Endodermal cell (in vitro differentiated cells): Measurements from ENCODE around the gene MEPE. TPM values are rescaled to one million over a fixed set of nuclear protein-coding genes. Genes with fewer than 3 reads are reported as not detected.

ENCODE experiments used
- DNase-seq: peaks from one replicate; pipeline ENCODE4 v3.0.0-alpha.2; 2017
- H3K27ac ChIP-seq: 2 replicates; pipeline ENCODE4 v1.5.1; 2013; ENCODE audit warnings: mild to moderate bottlenecking, low read depth, low read length, moderate library complexity
- H3K27me3 ChIP-seq: 2 replicates; pipeline ENCODE4 v1.6.1; 2013; ENCODE audit warnings: mild to moderate bottlenecking, low read length, moderate library complexity; ENCODE audit not compliant: insufficient read depth, control insufficient read depth, poor library complexity, severe bottlenecking
- H3K36me3 ChIP-seq: 2 replicates; pipeline ENCODE4 v1.7.0; 2013; ENCODE audit warnings: mild to moderate bottlenecking, low read length, moderate library complexity; ENCODE audit not compliant: control insufficient read depth, insufficient read depth
- H3K4me1 ChIP-seq: one replicate; pipeline ENCODE4 v1.7.0; 2013; ENCODE audit warnings: low read length; ENCODE audit not compliant: control insufficient read depth, insufficient read depth
- H3K4me3 ChIP-seq: 2 replicates; pipeline ENCODE4 v1.5.1; 2013; ENCODE audit warnings: mild to moderate bottlenecking, low read length, moderate library complexity
- H3K9ac ChIP-seq: 2 replicates; pipeline ENCODE4 v1.6.1; 2013; ENCODE audit warnings: mild to moderate bottlenecking, low read length, moderate library complexity; ENCODE audit not compliant: poor library complexity, severe bottlenecking; ENCODE audit errors: extremely low read depth
- H3K9me3 ChIP-seq: 2 replicates; pipeline ENCODE4 v1.6.1; 2013; ENCODE audit warnings: mild to moderate bottlenecking, low read length, moderate library complexity; ENCODE audit not compliant: control insufficient read depth
- H3K27ac Mint-ChIP-seq: 2 replicates; pipeline ENCODE4 v1.8.0; 2020; ENCODE audit warnings: mixed read lengths
- H3K27me3 Mint-ChIP-seq: 2 replicates; pipeline ENCODE4 v1.8.0; 2021; ENCODE audit warnings: mild to moderate bottlenecking, mixed read lengths; ENCODE audit not compliant: insufficient read depth
- H3K36me3 Mint-ChIP-seq: 2 replicates; pipeline ENCODE4 v1.8.0; 2020; ENCODE audit warnings: low read depth, mixed read lengths
- H3K4me1 Mint-ChIP-seq: 2 replicates; pipeline ENCODE4 v1.8.0; 2020; ENCODE audit warnings: mixed read lengths
- H3K4me3 Mint-ChIP-seq: 2 replicates; pipeline ENCODE4 v1.8.0; 2020; ENCODE audit warnings: mild to moderate bottlenecking, moderate library complexity, mixed read lengths
- H3K9me3 Mint-ChIP-seq: 2 replicates; pipeline ENCODE4 v1.8.0; 2020; ENCODE audit warnings: mild to moderate bottlenecking, mixed read lengths
- WGBS, 2 experiments: methylation state at CpG; one replicate each; pipeline versions ENCODE4 v1.1.5 to v1.1.7; 2013; ENCODE audit warnings: missing lambda C conversion rate in 2 of 2, mixed read lengths in 1 of 2; ENCODE audit not compliant: insufficient coverage in 1 of 2, insufficient read length in 1 of 2; 5-methylcytosine and 5-hydroxymethylcytosine counted together
- total RNA-seq, 2 donors: library from RNA; stranded (reverse); fragmentation: NEBNext Ultra II Directional in 1 of 2; extraction: Animal tissue kit (Norgen Biotek cat#: 25700) in 1 of 2; gene quantifications; 2 replicates in 1 of 2; 3 replicates in 1 of 2; pipeline ENCODE4 v1.2.1, GENCODE V29; 2021
- TF ChIP-seq, protein P1 (sequence below): fragments of 200-600 bp; sonication (generic); conservative IDR thresholded peaks from 2 replicates; pipeline ENCODE4 v1.5.0; 2021; ENCODE audit warnings: antibody characterized with exemption, mild to moderate bottlenecking

MEPE gene
- total RNA-seq, 2 donors from 2014 or later: 0.37 to 0.89 TPM

- no peaks in the 10 kb centered on the region for H3K36me3 Mint-ChIP-seq
- Histone ChIP-seq H3K9me3 (no peaks in the 10 kb centered on the region), H3K27ac (no peak overlapping the region), H3K27me3 (no peaks in the 10 kb centered on the region), H3K4me3 (no peak overlapping the region), H3K4me1 (no peaks in the 10 kb centered on the region), H3K36me3 (no peaks in the 10 kb centered on the region), H3K9ac (no peak overlapping the region)
- DNase-seq: no peak
- TF ChIP-seq, protein P1, sequence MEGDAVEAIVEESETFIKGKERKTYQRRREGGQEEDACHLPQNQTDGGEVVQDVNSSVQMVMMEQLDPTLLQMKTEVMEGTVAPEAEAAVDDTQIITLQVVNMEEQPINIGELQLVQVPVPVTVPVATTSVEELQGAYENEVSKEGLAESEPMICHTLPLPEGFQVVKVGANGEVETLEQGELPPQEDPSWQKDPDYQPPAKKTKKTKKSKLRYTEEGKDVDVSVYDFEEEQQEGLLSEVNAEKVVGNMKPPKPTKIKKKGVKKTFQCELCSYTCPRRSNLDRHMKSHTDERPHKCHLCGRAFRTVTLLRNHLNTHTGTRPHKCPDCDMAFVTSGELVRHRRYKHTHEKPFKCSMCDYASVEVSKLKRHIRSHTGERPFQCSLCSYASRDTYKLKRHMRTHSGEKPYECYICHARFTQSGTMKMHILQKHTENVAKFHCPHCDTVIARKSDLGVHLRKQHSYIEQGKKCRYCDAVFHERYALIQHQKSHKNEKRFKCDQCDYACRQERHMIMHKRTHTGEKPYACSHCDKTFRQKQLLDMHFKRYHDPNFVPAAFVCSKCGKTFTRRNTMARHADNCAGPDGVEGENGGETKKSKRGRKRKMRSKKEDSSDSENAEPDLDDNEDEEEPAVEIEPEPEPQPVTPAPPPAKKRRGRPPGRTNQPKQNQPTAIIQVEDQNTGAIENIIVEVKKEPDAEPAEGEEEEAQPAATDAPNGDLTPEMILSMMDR: no peak
- no peaks in the 10 kb centered on the region for H3K9me3 Mint-ChIP-seq
- H3K4me1 Mint-ChIP-seq: peaks cover 6% of the 10 kb centered on the region
- no peak overlapping the region for H3K4me3 Mint-ChIP-seq
- no peak overlapping the region for H3K27ac Mint-ChIP-seq
- no peaks in the 10 kb centered on the region for H3K27me3 Mint-ChIP-seq
- WGBS, 2 experiments: 74 to 95% methylated on average over 2 to 3 of the region's 3 CpGs
These were observed 7.4 kb downstream of the MEPE start for GRCh38 chr4:87840149-87840548.

DNA sequence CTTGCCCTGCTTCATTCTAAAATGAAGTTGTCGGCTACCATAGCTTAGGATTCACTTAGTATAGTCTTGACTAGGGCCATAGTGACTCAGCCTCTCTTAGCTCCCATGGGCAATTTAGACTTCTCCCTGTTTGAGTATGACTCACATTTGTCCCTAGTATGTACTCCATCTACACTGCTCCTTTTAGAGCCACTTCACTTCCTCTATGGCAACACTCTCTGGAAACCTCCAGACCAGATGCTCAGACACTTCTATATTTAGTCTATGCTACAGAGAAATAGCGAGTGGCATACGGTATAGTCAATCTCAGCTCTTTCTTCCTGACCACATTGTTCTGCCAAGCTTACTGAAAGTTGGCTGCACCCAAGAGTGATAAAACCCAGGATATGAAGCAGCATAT is 11.2 kb downstream of the MEPE start:
- no peak for DNase-seq
- Histone ChIP-seq H3K9me3 (no peaks in the 10 kb centered on the region), H3K4me1 (no peaks in the 10 kb centered on the region), H3K27me3 (no peaks in the 10 kb centered on the region), H3K36me3 (no peaks in the 10 kb centered on the region), H3K27ac (no peak overlapping the region), H3K9ac (no peak overlapping the region), H3K4me3 (no peak overlapping the region)
- no peak overlapping the region for H3K27ac Mint-ChIP-seq
- peaks cover 5% of the 10 kb centered on the region for H3K4me1 Mint-ChIP-seq
- no peaks in the 10 kb centered on the region for H3K36me3 Mint-ChIP-seq
- no peak overlapping the region for H3K4me3 Mint-ChIP-seq
- WGBS, 2 experiments: 97% methylated on average over 3 of the region's 3 CpGs
- no peaks in the 10 kb centered on the region for H3K9me3 Mint-ChIP-seq
- no peaks in the 10 kb centered on the region for H3K27me3 Mint-ChIP-seq
- TF ChIP-seq, protein P1: no peak

DNA sequence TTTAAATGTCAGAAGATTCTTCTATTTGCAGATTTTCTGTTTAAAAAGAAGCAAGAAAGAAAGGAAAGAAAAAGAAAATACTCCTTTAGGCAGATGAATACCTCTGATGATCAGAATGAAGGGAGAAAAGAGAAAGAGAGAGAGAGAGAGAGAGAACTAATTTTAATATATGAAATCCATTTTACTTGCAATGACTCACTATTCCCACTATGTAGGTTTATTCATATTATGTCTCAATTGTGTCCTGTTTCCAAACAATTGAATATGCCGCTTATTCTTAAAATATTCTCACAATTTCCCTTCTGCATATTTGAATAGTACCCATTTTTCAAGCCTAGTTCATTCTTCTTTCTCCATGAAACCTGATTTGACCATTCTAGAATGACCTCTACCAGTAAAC is 11.7 kb downstream of the MEPE start:
- peaks cover under 1% of the 10 kb centered on the region for H3K4me1 ChIP-seq
- TF ChIP-seq, protein P1: no peak
- H3K9me3 ChIP-seq: no peaks in the 10 kb centered on the region
- no peak overlapping the region for H3K9ac ChIP-seq
- no peak overlapping the region for H3K27ac ChIP-seq
- no peaks in the 10 kb centered on the region for H3K36me3 ChIP-seq
- H3K4me3 Mint-ChIP-seq: no peak overlapping the region
- no peak overlapping the region for H3K4me3 ChIP-seq
- no peak for DNase-seq
- no peaks in the 10 kb centered on the region for H3K9me3 Mint-ChIP-seq
- WGBS, 2 experiments: 98 to 100% methylated on average over 1 of the region's 1 CpG
- H3K27me3 Mint-ChIP-seq: no peaks in the 10 kb centered on the region
- no peaks in the 10 kb centered on the region for H3K36me3 Mint-ChIP-seq
- no peaks in the 10 kb centered on the region for H3K27me3 ChIP-seq
- H3K27ac Mint-ChIP-seq: no peak overlapping the region
- peaks cover 5% of the 10 kb centered on the region for H3K4me1 Mint-ChIP-seq
